ENCODE data around the gene HLA-A.

Gene HLA-A

DNA sequence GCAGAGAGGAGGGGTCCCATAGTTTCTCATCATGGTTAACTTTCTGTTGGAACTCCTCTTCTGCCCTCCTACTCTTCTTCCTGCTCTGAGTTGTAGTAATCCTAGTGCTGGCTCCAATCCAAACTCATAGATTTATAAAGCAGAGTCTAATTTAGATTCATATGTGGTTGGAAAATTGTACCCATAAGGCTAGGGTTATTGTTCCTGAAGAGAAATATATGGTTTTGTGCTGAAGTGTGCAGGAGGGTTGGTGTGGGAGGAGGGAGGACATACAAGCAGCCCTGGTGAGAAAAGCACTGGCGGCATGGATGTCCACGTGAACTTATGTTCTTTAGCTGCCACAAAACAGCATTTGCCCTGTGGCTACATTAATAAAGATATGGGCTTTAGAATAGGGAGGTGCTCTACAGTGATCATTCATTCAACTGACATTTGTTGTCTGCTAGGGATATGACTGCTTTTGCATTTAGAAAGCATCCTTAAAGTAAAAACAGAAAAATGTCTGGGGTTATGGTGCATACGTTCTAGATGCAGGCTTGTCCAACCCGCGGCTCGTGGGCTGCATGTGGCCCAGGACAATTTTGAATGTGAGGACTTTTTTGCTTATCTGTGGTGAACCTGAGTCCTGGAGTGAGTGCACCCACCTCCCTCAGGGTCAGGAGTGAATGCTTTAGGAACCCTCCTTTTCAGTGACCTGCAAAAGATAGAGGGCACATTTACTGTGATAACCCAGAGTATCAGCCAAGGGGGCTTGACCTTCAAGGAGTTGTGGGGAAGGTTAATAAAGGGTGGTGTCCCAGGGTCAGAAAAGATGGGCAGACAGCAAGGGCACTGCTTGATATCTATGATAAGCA lies 4.1 kb downstream of the HLA-A start:
- no peak for DNase-seq
- no peaks in the 10 kb centered on the region for H3K27me3 ChIP-seq (replicated peaks; ENCODE audit: control insufficient read depth, insufficient read depth, low read length, poor library complexity, severe bottlenecking)
- H3K27ac ChIP-seq (ENCODE audit: insufficient read depth, low read length, poor library complexity, severe bottlenecking) = peak overlapping the region; percentile 2
- peaks cover 30% of the 10 kb centered on the region for H3K4me1 ChIP-seq (ENCODE audit: control insufficient read depth, insufficient read depth, low read length, poor library complexity, severe bottlenecking)
- peak overlapping the region; percentile 91 for H3K4me3 ChIP-seq (ENCODE audit: insufficient read depth, low read depth, low read length, poor library complexity, severe bottlenecking)
- H3K9me3 ChIP-seq (ENCODE audit: control insufficient read depth, low read length) = no peaks in the 10 kb centered on the region
- H3K36me3 ChIP-seq (ENCODE audit: control insufficient read depth, insufficient read depth, low read length) = peaks cover 45% of the 10 kb centered on the region

DNA sequence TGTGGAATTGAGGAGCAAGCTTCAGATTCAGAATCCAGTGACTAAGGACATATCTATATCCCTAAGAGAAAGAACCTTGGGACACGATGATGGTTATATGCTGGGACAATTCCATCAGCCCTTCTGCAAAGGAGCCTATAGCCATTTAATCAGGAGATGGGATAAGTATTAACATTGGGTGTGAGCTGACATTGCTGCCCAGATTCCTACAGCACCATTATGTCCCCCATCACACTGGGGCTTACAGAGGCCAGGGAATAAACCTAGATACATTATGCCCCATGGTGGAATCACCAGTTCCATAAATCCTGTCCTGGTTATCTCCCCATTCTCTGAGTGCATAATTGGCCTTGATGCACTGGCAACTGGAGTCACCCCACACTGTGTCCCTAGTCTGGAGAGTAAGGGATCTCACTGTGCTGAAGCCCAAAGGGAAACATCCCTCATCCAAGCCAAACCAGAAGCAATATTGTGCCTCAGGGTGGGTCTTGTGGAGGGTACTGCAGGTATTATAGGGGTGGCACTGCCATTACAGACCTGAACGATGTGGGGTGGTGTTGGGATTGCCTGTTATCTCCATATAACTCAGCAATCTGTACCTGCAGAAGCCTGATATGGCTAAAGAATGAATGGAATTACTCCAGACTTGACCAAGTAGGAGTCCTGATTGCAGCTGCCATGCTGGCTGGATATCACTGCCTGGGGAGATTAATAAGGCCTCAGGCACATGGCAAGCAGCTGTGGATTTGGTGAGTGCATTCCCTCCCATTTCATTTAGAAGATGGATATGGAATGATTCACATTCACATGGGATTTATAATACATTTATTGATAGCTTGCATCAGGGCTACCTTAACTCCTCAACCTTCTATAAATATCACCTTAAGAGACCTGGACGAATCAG lies 5.0 kb downstream of the HLA-A start:
- H3K36me3 ChIP-seq (ENCODE audit: control insufficient read depth, insufficient read depth, low read length) = peaks cover 45% of the 10 kb centered on the region
- no peaks in the 10 kb centered on the region for H3K27me3 ChIP-seq (replicated peaks; ENCODE audit: control insufficient read depth, insufficient read depth, low read length, poor library complexity, severe bottlenecking)
- no peak overlapping the region for H3K4me3 ChIP-seq (ENCODE audit: insufficient read depth, low read depth, low read length, poor library complexity, severe bottlenecking)
- H3K4me1 ChIP-seq (ENCODE audit: control insufficient read depth, insufficient read depth, low read length, poor library complexity, severe bottlenecking) = peaks cover 28% of the 10 kb centered on the region
- H3K27ac ChIP-seq (ENCODE audit: insufficient read depth, low read length, poor library complexity, severe bottlenecking) = no peak overlapping the region
- no peak for DNase-seq
- H3K9me3 ChIP-seq (ENCODE audit: control insufficient read depth, low read length) = no peaks in the 10 kb centered on the region

DNA sequence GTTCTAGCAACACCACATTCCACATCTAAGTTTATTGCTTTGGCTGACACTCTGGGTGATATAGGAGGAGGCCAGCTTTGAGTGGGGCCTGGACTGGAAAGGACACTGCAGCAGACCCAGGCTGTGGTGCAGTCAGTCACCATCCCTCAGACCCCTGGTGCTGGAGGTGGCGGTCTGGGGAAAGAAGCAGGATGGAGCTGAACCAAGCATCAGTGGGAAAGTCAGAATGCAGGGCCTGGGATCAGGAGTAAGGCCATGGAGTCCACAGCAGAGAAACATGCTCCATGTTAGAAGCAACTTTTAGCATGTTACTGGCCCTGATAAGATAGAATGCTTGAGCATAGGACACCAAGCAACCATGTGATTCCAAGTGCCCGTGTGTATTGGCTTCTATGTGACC lies 5.9 kb downstream of the HLA-A start:
- no peak for DNase-seq
- Histone ChIP-seq H3K4me3 (ENCODE audit: insufficient read depth, low read depth, low read length, poor library complexity, severe bottlenecking) (no peak overlapping the region), H3K4me1 (ENCODE audit: control insufficient read depth, insufficient read depth, low read length, poor library complexity, severe bottlenecking) (peaks cover 28% of the 10 kb centered on the region), H3K27ac (ENCODE audit: insufficient read depth, low read length, poor library complexity, severe bottlenecking) (no peak overlapping the region), H3K36me3 (ENCODE audit: control insufficient read depth, insufficient read depth, low read length) (peaks cover 37% of the 10 kb centered on the region), H3K27me3 (replicated peaks; ENCODE audit: control insufficient read depth, insufficient read depth, low read length, poor library complexity, severe bottlenecking) (no peaks in the 10 kb centered on the region), H3K9me3 (ENCODE audit: control insufficient read depth, low read length) (no peaks in the 10 kb centered on the region)

DNA sequence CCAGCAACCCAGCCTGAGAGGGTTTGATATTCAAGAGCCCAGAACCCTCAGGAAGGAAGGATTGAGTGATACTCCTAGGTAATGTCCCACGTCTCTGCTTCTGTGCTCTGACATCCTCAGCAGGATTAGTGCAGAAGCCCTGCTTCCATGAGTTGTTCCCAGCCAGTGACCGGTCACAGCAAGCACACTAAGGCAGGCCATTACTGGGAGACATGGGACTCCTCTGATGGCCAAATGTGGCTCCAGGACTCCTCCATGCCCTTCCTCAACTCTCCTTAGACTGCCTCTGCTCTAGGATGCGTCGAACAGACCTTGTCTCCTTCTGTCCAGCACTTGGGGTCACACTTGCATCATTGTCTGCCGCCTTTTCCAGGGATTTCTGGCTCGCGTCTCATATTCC lies 7.6 kb downstream of the HLA-A start:
- Histone ChIP-seq H3K4me1 (ENCODE audit: control insufficient read depth, insufficient read depth, low read length, poor library complexity, severe bottlenecking) (peaks cover 22% of the 10 kb centered on the region), H3K36me3 (ENCODE audit: control insufficient read depth, insufficient read depth, low read length) (peaks cover 25% of the 10 kb centered on the region), H3K9me3 (ENCODE audit: control insufficient read depth, low read length) (no peaks in the 10 kb centered on the region), H3K4me3 (ENCODE audit: insufficient read depth, low read depth, low read length, poor library complexity, severe bottlenecking) (no peak overlapping the region), H3K27ac (ENCODE audit: insufficient read depth, low read length, poor library complexity, severe bottlenecking) (no peak overlapping the region), H3K27me3 (replicated peaks; ENCODE audit: control insufficient read depth, insufficient read depth, low read length, poor library complexity, severe bottlenecking) (no peaks in the 10 kb centered on the region)
- DNase-seq = no peak

DNA sequence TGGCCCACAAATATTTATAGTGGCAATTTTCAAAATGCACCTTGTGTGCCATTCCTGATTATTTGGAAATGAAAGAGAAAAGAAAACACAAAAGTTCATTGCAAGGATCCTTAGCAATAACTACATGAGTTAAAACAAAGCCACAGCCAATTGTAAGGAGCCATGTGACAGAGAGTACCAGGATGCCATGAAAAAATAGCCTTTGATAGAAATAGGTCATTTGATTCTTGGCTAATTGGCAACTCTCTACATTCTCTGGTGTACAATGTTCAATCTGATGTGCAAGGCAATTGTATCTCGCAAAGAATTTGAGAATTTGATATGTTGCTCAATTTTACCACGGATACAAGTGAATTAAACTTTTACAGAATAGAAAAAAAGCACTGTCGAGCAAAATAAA lies 9.6 kb downstream of the HLA-A start:
- Histone ChIP-seq H3K4me3 (ENCODE audit: insufficient read depth, low read depth, low read length, poor library complexity, severe bottlenecking) (no peak overlapping the region), H3K36me3 (ENCODE audit: control insufficient read depth, insufficient read depth, low read length) (peaks cover 12% of the 10 kb centered on the region), H3K27me3 (replicated peaks; ENCODE audit: control insufficient read depth, insufficient read depth, low read length, poor library complexity, severe bottlenecking) (no peaks in the 10 kb centered on the region), H3K9me3 (ENCODE audit: control insufficient read depth, low read length) (no peaks in the 10 kb centered on the region), H3K27ac (ENCODE audit: insufficient read depth, low read length, poor library complexity, severe bottlenecking) (no peak overlapping the region), H3K4me1 (ENCODE audit: control insufficient read depth, insufficient read depth, low read length, poor library complexity, severe bottlenecking) (peaks cover 8% of the 10 kb centered on the region)
- no peak for DNase-seq

DNA sequence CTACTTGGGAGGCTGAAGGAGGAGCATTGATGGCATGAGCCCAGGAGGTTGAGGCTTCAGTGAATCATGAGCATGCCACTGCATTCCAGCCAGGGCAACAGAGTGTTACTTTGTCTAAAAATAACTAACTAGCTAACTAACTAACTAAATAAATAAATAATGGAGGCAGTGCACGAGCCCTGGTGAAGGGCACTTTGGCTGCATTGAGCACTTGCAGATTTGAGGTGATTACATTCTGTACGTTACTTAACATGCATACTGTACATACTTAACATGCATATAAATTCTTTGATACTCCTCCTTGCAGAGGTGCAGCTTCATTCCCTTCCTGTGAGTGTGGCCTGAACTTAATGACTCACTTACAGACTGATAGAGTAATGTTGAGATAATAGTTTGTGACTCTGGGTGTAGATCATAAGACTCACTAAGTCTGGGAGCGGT lies 10.7 kb downstream of the HLA-A start:
- H3K4me1 ChIP-seq (ENCODE audit: control insufficient read depth, insufficient read depth, low read length, poor library complexity, severe bottlenecking) = no peaks in the 10 kb centered on the region

DNA sequence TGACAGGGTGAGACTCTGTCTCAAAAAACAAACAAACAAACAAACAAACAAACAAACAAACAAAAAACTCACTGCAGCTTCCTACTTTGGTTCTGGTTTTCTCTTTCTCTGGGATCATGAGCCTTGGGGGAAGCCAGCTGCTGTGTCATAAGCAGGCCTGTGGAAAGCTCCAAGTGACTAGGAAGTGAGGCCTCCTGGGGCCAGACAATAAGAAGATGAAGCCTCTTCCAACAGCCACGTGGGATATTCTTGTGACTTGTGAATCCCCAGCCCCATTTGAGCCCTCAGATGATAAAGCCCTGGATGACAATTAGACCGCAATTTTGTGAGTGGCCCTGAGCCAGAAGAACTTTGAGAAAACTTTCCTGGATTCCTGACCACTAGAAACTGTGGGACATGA lies 11.4 kb downstream of the HLA-A start:
- Histone ChIP-seq H3K4me3 (ENCODE audit: insufficient read depth, low read depth, low read length, poor library complexity, severe bottlenecking) (no peak overlapping the region), H3K27ac (ENCODE audit: insufficient read depth, low read length, poor library complexity, severe bottlenecking) (no peak overlapping the region), H3K4me1 (ENCODE audit: control insufficient read depth, insufficient read depth, low read length, poor library complexity, severe bottlenecking) (no peaks in the 10 kb centered on the region), H3K9me3 (ENCODE audit: control insufficient read depth, low read length) (no peaks in the 10 kb centered on the region), H3K27me3 (replicated peaks; ENCODE audit: control insufficient read depth, insufficient read depth, low read length, poor library complexity, severe bottlenecking) (no peaks in the 10 kb centered on the region), H3K36me3 (ENCODE audit: control insufficient read depth, insufficient read depth, low read length) (peaks cover 7% of the 10 kb centered on the region)
- DNase-seq = no peak

More for the DNA sequence above, 10.7 kb downstream of the HLA-A start:
- no peak overlapping the region for H3K4me3 ChIP-seq (ENCODE audit: insufficient read depth, low read depth, low read length, poor library complexity, severe bottlenecking)
- no peak overlapping the region for H3K27ac ChIP-seq (ENCODE audit: insufficient read depth, low read length, poor library complexity, severe bottlenecking)
- DNase-seq = no peak
- peaks cover 7% of the 10 kb centered on the region for H3K36me3 ChIP-seq (ENCODE audit: control insufficient read depth, insufficient read depth, low read length)
- H3K9me3 ChIP-seq (ENCODE audit: control insufficient read depth, low read length) = no peaks in the 10 kb centered on the region
- no peaks in the 10 kb centered on the region for H3K27me3 ChIP-seq (replicated peaks; ENCODE audit: control insufficient read depth, insufficient read depth, low read length, poor library complexity, severe bottlenecking)

DNA sequence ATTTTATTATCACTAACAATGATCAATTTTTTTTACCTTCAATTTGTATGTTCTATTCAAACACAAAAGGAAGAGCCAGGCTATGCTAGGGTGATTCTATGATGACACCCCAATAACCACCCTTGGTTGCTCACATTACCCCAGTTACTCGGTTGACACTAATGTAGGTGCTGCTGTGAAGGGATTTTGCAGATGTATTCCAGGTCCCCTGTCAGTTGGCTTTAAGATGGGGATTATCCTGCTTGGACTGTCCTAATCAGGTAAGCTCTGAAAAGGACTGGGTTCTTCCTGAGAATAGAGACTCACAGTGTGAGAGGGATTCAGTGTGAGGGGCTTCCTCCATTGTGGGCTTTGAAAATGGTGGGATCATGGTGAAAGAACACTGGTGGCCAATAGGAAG lies 11.9 kb downstream of the HLA-A start:
- Histone ChIP-seq H3K27ac (ENCODE audit: insufficient read depth, low read length, poor library complexity, severe bottlenecking) (no peak overlapping the region), H3K36me3 (ENCODE audit: control insufficient read depth, insufficient read depth, low read length) (peaks cover 3% of the 10 kb centered on the region), H3K27me3 (replicated peaks; ENCODE audit: control insufficient read depth, insufficient read depth, low read length, poor library complexity, severe bottlenecking) (no peaks in the 10 kb centered on the region), H3K9me3 (ENCODE audit: control insufficient read depth, low read length) (no peaks in the 10 kb centered on the region), H3K4me1 (ENCODE audit: control insufficient read depth, insufficient read depth, low read length, poor library complexity, severe bottlenecking) (no peaks in the 10 kb centered on the region), H3K4me3 (ENCODE audit: insufficient read depth, low read depth, low read length, poor library complexity, severe bottlenecking) (no peak overlapping the region)
- DNase-seq = no peak

DNA sequence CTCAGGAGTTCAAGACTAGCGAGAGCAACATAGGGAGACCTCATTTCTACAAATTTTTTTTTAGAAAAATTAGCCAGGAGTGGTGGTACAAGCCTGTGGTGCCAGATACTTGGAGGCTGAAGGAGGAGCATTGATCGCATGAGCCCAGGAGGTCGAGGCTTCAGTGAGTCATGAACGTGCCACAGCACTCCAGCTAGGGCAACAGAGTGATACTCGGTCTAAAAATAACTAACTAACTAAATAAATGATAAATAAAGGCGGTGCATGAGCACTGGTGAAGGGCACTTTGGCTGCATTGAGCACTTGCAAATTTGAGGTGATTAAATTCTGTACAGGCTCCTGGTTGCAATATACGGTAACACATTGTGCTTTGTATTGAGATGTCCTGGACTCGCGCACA lies 13.5 kb downstream of the HLA-A start:
- Histone ChIP-seq H3K4me3 (ENCODE audit: insufficient read depth, low read depth, low read length, poor library complexity, severe bottlenecking) (no peak overlapping the region), H3K9me3 (ENCODE audit: control insufficient read depth, low read length) (no peaks in the 10 kb centered on the region), H3K36me3 (ENCODE audit: control insufficient read depth, insufficient read depth, low read length) (no peaks in the 10 kb centered on the region), H3K27ac (ENCODE audit: insufficient read depth, low read length, poor library complexity, severe bottlenecking) (no peak overlapping the region), H3K4me1 (ENCODE audit: control insufficient read depth, insufficient read depth, low read length, poor library complexity, severe bottlenecking) (no peaks in the 10 kb centered on the region), H3K27me3 (replicated peaks; ENCODE audit: control insufficient read depth, insufficient read depth, low read length, poor library complexity, severe bottlenecking) (no peaks in the 10 kb centered on the region)
- no peak for DNase-seq

DNA sequence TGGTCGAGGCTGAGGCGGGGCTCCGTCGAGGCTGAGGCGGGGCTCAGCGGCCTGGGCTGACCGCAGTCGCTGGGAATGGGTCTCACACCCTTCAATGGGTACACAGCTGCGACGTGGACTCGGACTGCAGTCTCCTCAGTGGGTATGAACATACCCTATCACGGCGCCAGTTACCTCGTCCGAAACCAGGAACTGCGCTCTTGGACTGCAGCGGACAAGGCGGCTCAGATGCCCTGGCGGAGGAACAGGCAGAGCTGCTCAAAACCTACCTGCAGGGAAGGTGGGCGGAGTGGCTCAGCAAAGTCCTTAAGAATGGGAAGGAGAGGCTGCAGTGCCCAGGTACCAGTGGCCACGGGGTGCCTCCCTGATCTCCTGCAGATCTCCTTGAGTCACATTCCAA lies 14.2 kb downstream of the HLA-A start:
- H3K9me3 ChIP-seq (ENCODE audit: control insufficient read depth, low read length) = no peaks in the 10 kb centered on the region
- H3K27me3 ChIP-seq (replicated peaks; ENCODE audit: control insufficient read depth, insufficient read depth, low read length, poor library complexity, severe bottlenecking) = no peaks in the 10 kb centered on the region
- no peak overlapping the region for H3K27ac ChIP-seq (ENCODE audit: insufficient read depth, low read length, poor library complexity, severe bottlenecking)
- no peaks in the 10 kb centered on the region for H3K36me3 ChIP-seq (ENCODE audit: control insufficient read depth, insufficient read depth, low read length)
- H3K4me1 ChIP-seq (ENCODE audit: control insufficient read depth, insufficient read depth, low read length, poor library complexity, severe bottlenecking) = no peaks in the 10 kb centered on the region
- no peak overlapping the region for H3K4me3 ChIP-seq (ENCODE audit: insufficient read depth, low read depth, low read length, poor library complexity, severe bottlenecking)
- DNase-seq = no peak

Data from effector memory CD4-positive, alpha-beta T cell (primary cell).